GM12872 (cell line): ENCODE measurements around the gene ARMS2.

ENCODE experiments used
- TF ChIP-seq, protein P1 (sequence below): IDR thresholded peaks from 3 replicates; pipeline ENCODE4 v1.5.1; 2011; ENCODE audit warnings: low read depth, mild to moderate bottlenecking, low read length, moderate library complexity; ENCODE audit not compliant: insufficient read depth

Gene ARMS2

DNA sequence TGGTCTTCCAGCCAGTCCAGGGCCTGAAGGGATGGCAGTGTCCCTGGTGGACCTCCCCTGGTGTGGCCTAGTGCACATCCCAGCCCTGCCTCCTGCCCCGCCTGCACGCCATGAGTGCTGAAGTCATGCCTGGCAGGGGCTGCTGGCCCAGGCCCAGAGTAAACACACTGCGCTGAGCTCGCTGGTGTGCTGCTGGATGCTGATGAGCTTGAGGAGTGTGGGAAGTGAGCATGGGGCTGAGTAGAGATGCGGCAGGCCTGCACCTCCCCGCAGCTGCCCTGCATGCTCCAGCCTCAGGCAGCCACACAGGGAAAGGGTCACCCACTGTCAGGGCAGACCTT is 50.1 kb downstream of the ARMS2 start:
- TF ChIP-seq, protein P1, sequence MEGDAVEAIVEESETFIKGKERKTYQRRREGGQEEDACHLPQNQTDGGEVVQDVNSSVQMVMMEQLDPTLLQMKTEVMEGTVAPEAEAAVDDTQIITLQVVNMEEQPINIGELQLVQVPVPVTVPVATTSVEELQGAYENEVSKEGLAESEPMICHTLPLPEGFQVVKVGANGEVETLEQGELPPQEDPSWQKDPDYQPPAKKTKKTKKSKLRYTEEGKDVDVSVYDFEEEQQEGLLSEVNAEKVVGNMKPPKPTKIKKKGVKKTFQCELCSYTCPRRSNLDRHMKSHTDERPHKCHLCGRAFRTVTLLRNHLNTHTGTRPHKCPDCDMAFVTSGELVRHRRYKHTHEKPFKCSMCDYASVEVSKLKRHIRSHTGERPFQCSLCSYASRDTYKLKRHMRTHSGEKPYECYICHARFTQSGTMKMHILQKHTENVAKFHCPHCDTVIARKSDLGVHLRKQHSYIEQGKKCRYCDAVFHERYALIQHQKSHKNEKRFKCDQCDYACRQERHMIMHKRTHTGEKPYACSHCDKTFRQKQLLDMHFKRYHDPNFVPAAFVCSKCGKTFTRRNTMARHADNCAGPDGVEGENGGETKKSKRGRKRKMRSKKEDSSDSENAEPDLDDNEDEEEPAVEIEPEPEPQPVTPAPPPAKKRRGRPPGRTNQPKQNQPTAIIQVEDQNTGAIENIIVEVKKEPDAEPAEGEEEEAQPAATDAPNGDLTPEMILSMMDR: no peak

DNA sequence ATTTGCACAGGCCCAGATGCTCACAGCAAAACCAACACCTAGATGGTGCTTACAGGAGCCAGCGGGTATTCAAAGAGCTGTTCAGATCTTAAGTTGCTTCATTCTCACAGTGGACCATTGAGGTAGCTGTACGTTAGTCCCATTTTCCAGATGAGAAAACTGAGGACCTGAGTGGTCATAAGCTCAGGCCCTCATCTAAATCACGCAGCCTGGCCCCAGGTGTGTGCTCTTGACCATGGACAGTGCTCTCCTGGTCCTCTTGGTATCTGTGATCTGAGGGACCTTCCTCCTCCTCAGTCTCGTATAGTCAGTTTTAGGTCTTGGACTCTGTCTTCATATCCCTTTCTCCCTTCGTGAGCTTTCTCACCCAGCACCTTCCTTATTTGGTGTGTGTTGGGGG is 50.6 kb downstream of the ARMS2 start:
- TF ChIP-seq, protein P1: no peak

DNA sequence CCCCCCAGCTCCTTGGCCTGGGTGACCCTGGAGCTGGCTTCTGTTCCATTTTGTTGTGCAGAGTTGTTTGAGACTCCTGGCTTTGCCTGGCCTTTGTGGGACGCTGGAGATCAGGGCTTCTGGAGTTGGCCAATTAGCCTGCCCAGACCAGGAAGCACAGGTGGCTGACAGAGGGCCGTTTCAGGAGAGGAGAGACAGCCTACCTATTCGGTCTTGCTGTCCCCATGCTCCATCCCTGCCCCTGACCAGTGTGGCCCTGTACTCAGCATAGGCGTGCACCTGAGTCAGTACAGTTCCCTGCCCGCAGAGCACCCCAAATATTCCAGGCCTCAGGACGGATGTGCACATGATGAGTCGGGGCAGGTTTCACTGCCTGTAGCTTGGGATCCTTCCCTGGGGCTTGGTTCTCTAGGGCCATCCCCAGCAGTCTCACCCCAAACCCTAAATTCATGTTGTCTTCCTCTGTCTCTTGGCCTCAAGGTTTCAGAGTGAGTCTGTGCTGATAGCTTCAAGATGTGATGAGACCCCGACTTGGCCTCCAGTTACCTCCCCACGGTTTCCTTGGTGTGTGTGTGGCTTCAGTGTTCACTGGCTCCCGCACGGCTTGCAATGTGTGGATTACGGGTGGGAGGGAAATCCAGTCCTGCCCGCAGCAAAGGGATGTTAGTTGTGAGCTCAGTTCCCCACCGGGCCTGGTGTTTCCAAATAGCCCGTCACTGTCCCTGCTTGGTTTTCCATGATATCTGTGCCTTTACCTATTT is 51.6 kb downstream of the ARMS2 start:
- TF ChIP-seq, protein P1: no peak
